Right lobe of liver (tissue), 4 donors: Measurements from ENCODE around the gene DCAF15.

Experiments
- CTCF ChIP-seq, 4 donors: fragments of 200-600 bp in 3 of 4; fragments of 450-650 bp in 1 of 4; IDR thresholded peaks; one replicate each; pipeline versions ENCODE4 v1.5.1 to v1.8.0; 2016 to 2022; ENCODE audit warnings: antibody characterized with exemption in 4 of 4, mild to moderate bottlenecking in 2 of 4
- POLR2A ChIP-seq: fragments of 450-650 bp; IDR thresholded peaks from one replicate; pipeline ENCODE4 v1.6.1; 2017; ENCODE audit warnings: antibody characterized with exemption, mild to moderate bottlenecking
- donor health status: DM: no; HTN: no; CAD: no.
- donor health status: DM: no; HTN: no; CAD: no.
- donor health status: DM: no; HTN: yes; CAD: no.

- TF ChIP-seq CTCF (IDR thresholded peaks at IDR 0.05) (no peak), POLR2A (no peak)
Observed at GRCh38 chr19:13954185-13954584, 1.9 kb downstream of the DCAF15 start.
